ENCODE measurements around the gene ZNF71. TPM values are rescaled to one million over a fixed set of nuclear protein-coding genes. Genes with fewer than 3 reads are reported as not detected.

The ZNF71 gene
- total and polyA plus RNA-seq, 2 donors (not counting 3 experiments of a cell fraction or from before 2014, with no cell fraction given), result 9.7 to 10.1 TPM

DNA sequence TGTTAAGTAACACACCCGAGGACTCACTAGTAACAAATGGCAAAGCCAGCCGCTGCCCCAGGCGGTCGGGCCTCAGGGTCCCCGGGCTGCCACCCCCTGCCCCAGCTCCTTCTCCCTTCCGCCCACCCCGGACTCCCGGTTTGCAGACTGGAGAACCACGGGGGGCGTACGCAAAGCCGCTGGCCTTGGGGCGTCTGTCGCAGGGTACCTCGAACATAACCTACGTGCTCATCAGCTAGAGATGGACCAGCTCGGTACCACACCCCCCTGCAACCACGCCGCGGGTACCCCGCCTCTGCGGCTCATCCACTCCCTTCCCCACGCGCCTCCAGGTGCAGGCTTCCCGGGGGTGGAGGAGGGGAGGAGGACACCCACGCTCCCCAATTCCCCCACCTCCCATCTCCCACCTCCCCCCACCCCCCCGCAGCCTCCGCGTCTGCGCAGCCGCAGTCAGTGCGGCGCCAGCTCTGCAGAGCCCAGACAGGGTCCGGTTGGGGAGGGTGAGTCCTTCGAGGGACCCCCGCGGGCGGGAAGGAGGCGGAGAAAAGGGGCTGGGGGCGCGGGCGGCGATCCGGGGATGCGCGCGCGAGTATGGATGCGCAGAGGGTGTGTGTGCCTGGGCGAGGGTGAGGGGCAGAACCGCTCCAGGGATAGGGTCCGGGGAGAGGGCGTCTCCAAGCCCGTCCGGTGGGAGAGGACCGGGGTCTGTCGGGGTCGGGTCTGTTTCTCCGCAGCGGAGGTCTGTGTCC, 47.8 kb downstream of the ZNF71 start, which contains the start of gene SMIM17:
SMIM17 (plus strand) TSS at position 449 of the 749 bp plus-strand sequence. CDS start 2,509 bp downstream, outside the sequence.
- dilution Hi-C loops (cut with MboI; ENCODE audit: extremely low pct_ligation_motif_present, low sequenced_read_pairs), result no loop called here
- Histone ChIP-seq H3K79me2 (ENCODE audit: control insufficient read depth, insufficient read depth, low read length) (no peaks in the 10 kb centered on the region), H3K27me3 (ENCODE audit: control insufficient read depth in 2 of 2, insufficient read depth in 2 of 2, low read length in 2 of 2) (no peaks in the 10 kb centered on the region), H3K9me1 (replicated peaks; ENCODE audit: control insufficient read depth, extremely low read depth, insufficient read depth, low read length) (no peaks in the 10 kb centered on the region), H3K4me2 (ENCODE audit: insufficient read depth, low read length) (no peak within 1 kb of the TSS), H3K9ac (replicated peaks; ENCODE audit: extremely low read depth, insufficient read depth, low read length) (no peak within 1 kb of the TSS), H2AFZ (ENCODE audit: low read depth, low read length) (no peak within 1 kb of the TSS), H3K27ac (ENCODE audit: insufficient read depth, low read depth, low read length) (no peak within 1 kb of the TSS), H3K4me1 (ENCODE audit: control insufficient read depth, extremely low read depth, insufficient read depth, low read length) (no peaks in the 10 kb centered on the region), H3K4me3 (replicated peaks in 1 of 3; ENCODE audit: insufficient read depth in 1 of 3, low read depth in 1 of 3, low read length in 3 of 3) (no peak within 1 kb of the TSS), H3K9me3 (replicated peaks; ENCODE audit: control insufficient read depth, insufficient read depth, low read length) (peaks cover 4% of the 10 kb centered on the region), H4K20me1 (replicated peaks; ENCODE audit: control insufficient read depth, extremely low read depth, insufficient read depth, low read length) (no peaks in the 10 kb centered on the region), H3K36me3 (ENCODE audit: control insufficient read depth in 2 of 2, extremely low read depth in 1 of 2, insufficient read depth in 2 of 2, low read length in 2 of 2) (no peaks in the 10 kb centered on the region)
- TF ChIP-seq FOS (IDR thresholded peaks at IDR 0.05; ENCODE audit: borderline replicate concordance, insufficient read depth, low read length), result no peak
- TF ChIP-seq EZH2 (IDR thresholded peaks at IDR 0.05; ENCODE audit: borderline replicate concordance, low read depth, low read length, severe bottlenecking), result no peak
- TF ChIP-seq, protein P1, sequence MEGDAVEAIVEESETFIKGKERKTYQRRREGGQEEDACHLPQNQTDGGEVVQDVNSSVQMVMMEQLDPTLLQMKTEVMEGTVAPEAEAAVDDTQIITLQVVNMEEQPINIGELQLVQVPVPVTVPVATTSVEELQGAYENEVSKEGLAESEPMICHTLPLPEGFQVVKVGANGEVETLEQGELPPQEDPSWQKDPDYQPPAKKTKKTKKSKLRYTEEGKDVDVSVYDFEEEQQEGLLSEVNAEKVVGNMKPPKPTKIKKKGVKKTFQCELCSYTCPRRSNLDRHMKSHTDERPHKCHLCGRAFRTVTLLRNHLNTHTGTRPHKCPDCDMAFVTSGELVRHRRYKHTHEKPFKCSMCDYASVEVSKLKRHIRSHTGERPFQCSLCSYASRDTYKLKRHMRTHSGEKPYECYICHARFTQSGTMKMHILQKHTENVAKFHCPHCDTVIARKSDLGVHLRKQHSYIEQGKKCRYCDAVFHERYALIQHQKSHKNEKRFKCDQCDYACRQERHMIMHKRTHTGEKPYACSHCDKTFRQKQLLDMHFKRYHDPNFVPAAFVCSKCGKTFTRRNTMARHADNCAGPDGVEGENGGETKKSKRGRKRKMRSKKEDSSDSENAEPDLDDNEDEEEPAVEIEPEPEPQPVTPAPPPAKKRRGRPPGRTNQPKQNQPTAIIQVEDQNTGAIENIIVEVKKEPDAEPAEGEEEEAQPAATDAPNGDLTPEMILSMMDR (IDR thresholded peaks at IDR 0.05; ENCODE audit: extremely low read depth in 1 of 2, insufficient read depth in 1 of 2, low read depth in 1 of 2, low read length in 2 of 2), result no peak
- no peak for TF ChIP-seq POLR2AphosphoS5 (IDR thresholded peaks at IDR 0.05; ENCODE audit: insufficient read depth, low read depth, low read length)
- no peak for TF ChIP-seq GATA2 (IDR thresholded peaks at IDR 0.05; ENCODE audit: insufficient read depth, insufficient read length, low read depth, low read length)
- TF ChIP-seq, protein P2, sequence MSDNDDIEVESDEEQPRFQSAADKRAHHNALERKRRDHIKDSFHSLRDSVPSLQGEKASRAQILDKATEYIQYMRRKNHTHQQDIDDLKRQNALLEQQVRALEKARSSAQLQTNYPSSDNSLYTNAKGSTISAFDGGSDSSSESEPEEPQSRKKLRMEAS (IDR thresholded peaks at IDR 0.05; ENCODE audit: insufficient read depth, insufficient read length), result no peak
- TF ChIP-seq JUN (IDR thresholded peaks at IDR 0.05; ENCODE audit: borderline replicate concordance, insufficient read depth, insufficient read length, low read depth), result no peak
- TF ChIP-seq POLR2A (IDR thresholded peaks at IDR 0.05; ENCODE audit: low read depth, low read length), result no peak
- TF ChIP-seq MYC (IDR thresholded peaks at IDR 0.05; ENCODE audit: low read depth, low read length), result no peak
- intact Hi-C loops (cut with micrococcal nuclease), result no loop called here
- no peak for FAIRE-seq
- no TSS peak for BruUV-seq (replicated peaks)
- POLR2A ChIA-PET, result no interaction called here
- no peak for DNase-seq (ENCODE audit: low read depth, low spot score)
- CTCF ChIA-PET, result no interaction called here
